ENCODE data around the gene SHOX.

DNA sequence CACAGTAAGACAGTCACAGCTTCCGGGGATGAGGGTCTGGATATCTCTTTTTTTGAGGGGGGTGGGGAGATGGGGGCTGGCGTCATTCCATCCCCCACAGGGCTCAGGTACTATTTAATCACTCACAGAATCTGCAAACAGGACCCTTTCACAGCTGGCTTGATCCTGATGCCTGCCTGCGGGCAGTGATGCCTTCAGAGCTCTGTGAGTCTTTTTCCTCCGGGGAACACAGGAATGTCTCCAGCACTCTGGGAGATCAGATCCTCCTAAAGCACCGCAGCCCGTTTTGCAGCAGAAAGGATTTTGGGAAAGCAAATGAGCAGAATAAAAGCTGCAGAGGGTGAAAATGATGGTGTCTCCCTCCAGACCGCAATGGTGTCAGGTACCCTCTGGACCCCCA lies 13.2 kb upstream of the SHOX start:
- TF ChIP-seq EZH2 (IDR thresholded peaks at IDR 0.05; ENCODE audit: borderline replicate concordance, low read length), result no peak
- TF ChIP-seq, protein P1, sequence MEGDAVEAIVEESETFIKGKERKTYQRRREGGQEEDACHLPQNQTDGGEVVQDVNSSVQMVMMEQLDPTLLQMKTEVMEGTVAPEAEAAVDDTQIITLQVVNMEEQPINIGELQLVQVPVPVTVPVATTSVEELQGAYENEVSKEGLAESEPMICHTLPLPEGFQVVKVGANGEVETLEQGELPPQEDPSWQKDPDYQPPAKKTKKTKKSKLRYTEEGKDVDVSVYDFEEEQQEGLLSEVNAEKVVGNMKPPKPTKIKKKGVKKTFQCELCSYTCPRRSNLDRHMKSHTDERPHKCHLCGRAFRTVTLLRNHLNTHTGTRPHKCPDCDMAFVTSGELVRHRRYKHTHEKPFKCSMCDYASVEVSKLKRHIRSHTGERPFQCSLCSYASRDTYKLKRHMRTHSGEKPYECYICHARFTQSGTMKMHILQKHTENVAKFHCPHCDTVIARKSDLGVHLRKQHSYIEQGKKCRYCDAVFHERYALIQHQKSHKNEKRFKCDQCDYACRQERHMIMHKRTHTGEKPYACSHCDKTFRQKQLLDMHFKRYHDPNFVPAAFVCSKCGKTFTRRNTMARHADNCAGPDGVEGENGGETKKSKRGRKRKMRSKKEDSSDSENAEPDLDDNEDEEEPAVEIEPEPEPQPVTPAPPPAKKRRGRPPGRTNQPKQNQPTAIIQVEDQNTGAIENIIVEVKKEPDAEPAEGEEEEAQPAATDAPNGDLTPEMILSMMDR (conservative IDR thresholded peaks at IDR 0.05 in 1 of 2, IDR thresholded peaks at IDR 0.05 in 1 of 2; ENCODE audit: extremely low read depth in 1 of 2, insufficient read depth in 1 of 2, low read depth in 1 of 2, low read length in 2 of 2), result no peak
